ENCODE measurements around the gene PACSIN2.
A peak's percentile ranks its signal among the peaks of the same experiment; 100 is the strongest.

PACSIN2 gene

GRCh38 chr22:42863349-42863961 lies 151.5 kb downstream of the PACSIN2 start:
- TF ChIP-seq, protein P1, sequence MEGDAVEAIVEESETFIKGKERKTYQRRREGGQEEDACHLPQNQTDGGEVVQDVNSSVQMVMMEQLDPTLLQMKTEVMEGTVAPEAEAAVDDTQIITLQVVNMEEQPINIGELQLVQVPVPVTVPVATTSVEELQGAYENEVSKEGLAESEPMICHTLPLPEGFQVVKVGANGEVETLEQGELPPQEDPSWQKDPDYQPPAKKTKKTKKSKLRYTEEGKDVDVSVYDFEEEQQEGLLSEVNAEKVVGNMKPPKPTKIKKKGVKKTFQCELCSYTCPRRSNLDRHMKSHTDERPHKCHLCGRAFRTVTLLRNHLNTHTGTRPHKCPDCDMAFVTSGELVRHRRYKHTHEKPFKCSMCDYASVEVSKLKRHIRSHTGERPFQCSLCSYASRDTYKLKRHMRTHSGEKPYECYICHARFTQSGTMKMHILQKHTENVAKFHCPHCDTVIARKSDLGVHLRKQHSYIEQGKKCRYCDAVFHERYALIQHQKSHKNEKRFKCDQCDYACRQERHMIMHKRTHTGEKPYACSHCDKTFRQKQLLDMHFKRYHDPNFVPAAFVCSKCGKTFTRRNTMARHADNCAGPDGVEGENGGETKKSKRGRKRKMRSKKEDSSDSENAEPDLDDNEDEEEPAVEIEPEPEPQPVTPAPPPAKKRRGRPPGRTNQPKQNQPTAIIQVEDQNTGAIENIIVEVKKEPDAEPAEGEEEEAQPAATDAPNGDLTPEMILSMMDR (IDR thresholded peaks at IDR 0.05; ENCODE audit: control insufficient read depth, insufficient read depth, low read depth, low read length, missing control alignments) = no peak
- no peak overlapping the region for H3K4me3 ChIP-seq (ENCODE audit: control insufficient read depth, low read depth, low read length)
- DNase-seq (ENCODE audit: low read depth) = peak; percentile 53

- TF ChIP-seq, protein P1 (IDR thresholded peaks at IDR 0.05; ENCODE audit: control insufficient read depth, insufficient read depth, low read depth, low read length, missing control alignments) = no peak
- H3K4me3 ChIP-seq (ENCODE audit: control insufficient read depth, low read depth, low read length) = no peak overlapping the region
- no peak for DNase-seq (ENCODE audit: low read depth)
These were observed 152.8 kb downstream of the PACSIN2 start for GRCh38 chr22:42862045-42862734.

- TF ChIP-seq, protein P1 (IDR thresholded peaks at IDR 0.05; ENCODE audit: control insufficient read depth, insufficient read depth, low read depth, low read length, missing control alignments) = no peak
- H3K4me3 ChIP-seq (ENCODE audit: control insufficient read depth, low read depth, low read length) = no peak overlapping the region
- DNase-seq (ENCODE audit: low read depth) = no peak
These were observed 154.0 kb downstream of the PACSIN2 start for GRCh38 chr22:42860968-42861367.

DNA sequence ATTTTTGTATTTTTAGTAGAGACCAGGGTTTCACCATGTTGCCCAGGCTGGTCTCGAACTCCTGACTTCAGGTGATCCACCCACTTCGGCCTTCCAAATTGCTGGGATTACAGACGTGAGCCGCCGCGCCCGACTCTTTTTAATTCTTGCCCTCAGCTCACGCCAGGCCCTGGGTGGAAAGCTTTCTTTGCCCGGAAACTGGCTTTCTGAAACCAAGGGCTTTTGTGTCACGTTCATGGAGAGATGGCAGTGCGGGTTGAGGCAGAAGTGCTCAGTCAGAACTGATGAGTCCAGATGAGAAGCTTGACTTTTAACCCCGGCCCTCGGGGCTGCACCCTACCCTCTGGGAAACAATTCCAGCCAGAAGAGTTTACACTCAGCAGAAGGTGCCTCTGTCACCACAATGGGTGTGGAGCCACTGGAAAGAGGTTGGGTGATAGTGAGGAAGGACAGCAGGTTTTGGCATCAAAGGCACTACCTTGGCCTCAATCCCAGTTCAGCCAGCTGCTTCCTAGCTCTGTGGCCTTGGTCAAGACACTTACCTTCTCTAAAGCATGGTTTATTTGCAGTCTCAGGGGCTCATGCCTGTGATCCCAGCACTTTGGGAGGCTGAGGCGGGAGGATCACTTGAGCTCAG lies 157.0 kb downstream of the PACSIN2 start:
- DNase-seq (ENCODE audit: low read depth) = no peak
- TF ChIP-seq, protein P1 (IDR thresholded peaks at IDR 0.05; ENCODE audit: control insufficient read depth, insufficient read depth, low read depth, low read length, missing control alignments) = no peak
- no peak overlapping the region for H3K4me3 ChIP-seq (ENCODE audit: control insufficient read depth, low read depth, low read length)

DNA sequence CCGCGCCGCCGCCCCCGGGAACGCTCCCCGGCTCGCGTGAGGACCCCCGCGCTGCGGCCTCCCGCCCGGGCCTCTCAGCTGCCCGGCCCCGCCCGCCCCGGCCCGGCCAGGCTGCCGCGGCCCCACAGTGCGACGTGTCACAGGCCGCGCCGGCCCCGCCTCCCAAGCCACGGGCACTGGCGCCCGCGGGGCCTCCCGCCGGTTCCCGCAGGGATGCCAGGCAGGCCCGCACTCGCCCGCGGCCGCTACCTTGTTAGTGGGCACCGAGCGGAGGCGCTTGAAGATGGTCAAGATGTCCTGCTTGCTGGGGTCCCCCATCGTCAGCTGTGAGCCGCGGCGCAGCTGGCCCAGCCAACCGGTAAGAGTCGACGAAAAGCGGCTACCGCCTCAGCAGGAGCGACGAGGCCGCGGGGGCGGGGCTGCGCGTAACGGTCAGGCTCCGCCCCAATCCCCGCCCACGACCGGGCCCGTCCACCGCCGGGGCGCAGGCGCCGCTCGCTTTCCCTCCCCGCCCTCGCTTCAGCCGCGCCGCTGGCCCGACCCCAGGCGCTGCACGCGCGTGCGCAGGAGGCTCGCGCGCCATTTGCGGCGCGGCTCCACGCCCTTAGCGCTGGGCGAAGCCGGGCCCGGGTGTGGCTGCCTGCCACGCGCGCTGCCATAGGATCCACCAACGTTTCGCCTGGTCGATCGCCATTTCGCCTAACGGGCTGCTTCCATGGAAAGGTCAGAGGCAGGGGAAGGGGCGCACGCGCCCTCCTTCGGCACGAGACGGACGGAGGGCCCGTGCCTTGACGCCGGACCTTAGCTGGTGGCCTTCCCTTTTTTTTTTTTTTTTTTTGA lies 157.9 kb downstream of the PACSIN2 start, which contains the start of gene ARFGAP3:
TSS of gene ARFGAP3 (minus strand) at position 409 of the 840 bp plus-strand sequence. CDS start at position 318, 91 bp downstream.
- H3K4me3 ChIP-seq (ENCODE audit: control insufficient read depth, low read depth, low read length) = peak within 1 kb of the TSS; percentile 78
- TF ChIP-seq, protein P1 (IDR thresholded peaks at IDR 0.05; ENCODE audit: control insufficient read depth, insufficient read depth, low read depth, low read length, missing control alignments) = no peak

More for the DNA sequence above, 157.9 kb downstream of the PACSIN2 start, which contains the start of gene ARFGAP3:
- DNase-seq (ENCODE audit: low read depth) = peak; percentile 61
